OCI-M1 (cell line): ENCODE results near the gene HMGN3.

Experiments
- DNase-seq: peaks from one replicate; lab custom pipeline; 2025; lab: John Stamatoyannopoulos, UW

HMGN3 gene

DNA sequence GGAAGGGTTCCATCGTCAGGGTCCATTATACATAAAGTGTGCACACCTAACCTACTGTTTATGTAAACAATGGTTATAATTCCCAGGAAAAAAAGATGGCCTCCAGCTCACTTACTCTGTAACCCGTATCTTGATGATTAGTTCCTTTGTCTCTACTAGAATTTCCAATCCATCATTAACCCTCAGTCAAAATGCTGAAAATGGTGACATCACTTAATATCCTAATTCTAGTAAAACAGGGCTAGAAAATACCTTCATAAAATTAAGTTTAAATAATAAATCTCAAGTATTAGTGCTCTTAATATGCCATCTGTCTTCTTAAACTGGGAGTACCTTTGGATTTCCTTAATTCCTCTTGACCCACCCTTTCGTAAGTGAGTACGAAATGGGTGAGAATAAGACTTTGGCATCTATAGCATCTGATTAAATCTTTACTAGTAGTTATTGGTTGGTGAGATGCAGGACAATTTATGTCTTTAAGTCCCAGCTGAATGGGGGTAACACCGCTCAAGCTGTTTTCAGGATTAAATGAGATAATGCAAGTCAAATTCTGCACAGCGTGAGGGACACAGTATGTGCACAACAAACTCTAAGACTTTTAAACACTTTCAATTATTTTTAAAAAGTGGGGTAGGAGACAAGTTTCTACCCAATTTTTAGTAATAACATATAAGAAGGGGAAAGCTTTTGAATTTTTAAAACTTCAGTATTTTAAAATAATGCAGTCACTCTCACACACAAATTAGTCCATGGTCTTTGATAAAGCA, 1.6 kb downstream of the HMGN3 start:
- no peak for DNase-seq

DNA sequence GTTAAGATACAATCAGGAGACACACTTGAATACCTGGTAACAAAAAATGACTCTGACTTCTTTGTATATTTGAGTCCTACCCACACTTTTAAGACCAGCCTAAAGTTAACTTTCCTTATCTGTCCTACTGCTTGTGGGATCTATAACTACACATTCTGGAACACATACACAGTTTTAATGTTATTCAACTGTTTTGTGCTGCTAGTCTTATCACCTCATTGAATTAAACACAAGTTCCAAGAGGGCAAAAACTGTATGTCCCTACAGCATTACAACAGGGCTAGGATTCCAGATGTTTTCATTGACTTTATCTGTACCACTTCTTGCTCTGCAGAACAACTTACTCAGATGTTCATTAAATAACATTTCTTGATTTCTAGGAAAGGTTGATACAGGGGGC, 2.8 kb downstream of the HMGN3 start:
- DNase-seq, result peak; percentile 63

DNA sequence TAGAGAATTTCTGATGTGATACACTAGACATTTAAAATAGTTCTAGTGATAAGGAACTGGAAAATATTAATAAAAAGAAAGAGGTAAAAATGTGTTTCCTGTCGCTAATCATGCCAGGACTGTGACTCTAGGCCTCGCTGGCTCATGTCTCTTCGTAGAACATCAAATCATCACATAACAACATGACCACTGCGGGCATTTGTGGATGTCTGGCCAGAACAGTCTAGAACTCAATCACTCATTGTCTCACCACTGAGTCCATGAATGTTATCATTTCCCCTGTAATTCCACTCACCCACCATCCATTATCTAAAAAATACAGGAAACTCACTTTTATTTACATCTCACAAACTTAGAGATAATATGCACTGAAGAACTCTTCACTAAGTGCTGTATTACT, 3.4 kb downstream of the HMGN3 start:
- DNase-seq, result no peak

DNA sequence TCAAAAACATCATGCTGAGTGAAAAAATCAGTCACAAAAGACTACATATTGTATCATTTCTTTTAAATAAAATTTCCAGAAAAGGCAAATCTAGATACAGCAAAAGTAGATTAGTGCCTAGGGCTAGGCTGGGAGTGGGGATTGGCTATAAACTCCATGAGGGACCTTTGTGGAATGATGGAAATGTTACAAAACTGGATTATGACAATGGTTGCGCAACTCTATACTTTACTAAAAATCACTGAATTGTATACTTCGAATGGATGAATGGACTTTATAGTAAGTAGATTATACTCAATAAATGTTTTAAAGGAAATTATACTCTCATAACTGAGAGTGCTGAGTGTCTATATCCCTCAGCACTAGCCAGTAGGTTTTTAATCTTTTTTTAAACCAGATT, 4.3 kb downstream of the HMGN3 start:
- DNase-seq, result no peak

DNA sequence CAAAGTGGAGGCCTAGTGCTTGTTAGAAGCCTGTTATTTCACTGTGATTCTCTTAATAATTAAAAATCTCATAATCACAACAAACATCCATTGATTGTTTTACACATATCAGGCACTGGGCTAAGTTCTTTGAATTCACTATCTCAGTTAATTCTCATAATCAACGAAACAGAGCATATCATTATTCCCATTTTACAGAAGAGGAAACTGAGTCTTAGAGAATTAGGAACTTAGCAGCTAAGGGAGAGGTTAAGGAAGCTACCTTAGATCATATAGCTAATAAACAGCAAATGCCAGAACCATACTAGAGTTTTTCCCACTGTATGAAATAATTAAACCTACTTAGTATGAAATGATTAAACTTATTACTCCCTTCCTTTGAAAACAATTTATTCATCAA, 7.0 kb downstream of the HMGN3 start:
- no peak for DNase-seq

DNA sequence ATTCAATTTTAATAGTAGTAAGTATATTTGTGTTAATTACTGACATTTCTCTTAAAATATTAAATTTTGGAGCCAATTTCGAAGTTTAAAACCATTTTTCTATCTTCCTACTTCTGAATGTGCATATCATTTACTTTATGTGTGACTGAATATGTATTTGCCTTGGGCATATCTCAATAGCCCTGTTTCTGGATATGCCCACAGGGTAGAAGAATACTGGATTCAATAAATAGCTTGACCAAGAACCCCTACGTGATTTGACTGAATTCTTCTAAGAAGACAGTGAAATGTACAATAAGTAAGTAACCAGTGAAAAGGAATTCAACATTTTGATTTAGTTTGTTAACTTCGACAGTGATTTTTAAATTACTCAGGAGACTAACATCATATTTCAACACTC, 7.8 kb downstream of the HMGN3 start:
- no peak for DNase-seq

DNA sequence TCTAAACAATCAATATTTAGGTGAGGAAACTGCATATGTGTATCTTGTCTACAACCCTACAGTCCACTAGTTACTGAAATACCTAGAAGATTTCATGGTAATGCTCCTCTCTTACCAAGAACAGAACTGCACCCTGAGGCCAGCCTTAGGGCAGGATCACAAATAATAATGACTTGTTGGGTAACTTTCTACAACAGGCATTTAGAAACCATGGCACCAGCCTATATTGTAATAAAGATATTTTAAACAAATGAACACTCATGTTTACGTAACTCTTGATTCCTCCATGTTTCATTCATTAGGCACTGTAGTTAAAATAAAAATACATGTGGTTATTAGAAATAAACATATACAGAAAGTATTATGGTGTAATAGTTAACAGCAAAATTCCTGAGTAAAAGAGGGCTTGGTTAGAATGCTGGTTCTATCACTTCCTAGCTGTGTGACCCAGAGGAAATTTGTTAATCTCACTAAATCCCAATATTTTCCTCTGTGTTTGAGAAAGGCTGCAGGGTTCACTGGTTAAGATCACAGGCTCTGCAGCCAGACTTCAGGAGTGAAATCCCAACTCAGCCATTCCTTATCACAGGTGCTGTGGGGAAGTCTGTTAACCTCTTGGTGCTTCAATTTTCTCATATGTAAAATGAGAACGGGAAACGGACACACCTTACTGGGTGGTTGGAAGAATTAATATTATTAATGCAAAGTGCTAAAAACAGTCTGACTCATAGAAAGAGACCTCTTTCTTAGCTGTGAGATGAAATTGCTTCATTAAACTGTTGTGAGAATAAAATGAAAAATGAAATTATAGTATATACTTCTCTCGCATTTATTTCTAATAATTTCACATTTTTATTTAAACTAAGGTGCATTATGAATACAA, 8.5 kb downstream of the HMGN3 start:
- DNase-seq, result no peak

DNA sequence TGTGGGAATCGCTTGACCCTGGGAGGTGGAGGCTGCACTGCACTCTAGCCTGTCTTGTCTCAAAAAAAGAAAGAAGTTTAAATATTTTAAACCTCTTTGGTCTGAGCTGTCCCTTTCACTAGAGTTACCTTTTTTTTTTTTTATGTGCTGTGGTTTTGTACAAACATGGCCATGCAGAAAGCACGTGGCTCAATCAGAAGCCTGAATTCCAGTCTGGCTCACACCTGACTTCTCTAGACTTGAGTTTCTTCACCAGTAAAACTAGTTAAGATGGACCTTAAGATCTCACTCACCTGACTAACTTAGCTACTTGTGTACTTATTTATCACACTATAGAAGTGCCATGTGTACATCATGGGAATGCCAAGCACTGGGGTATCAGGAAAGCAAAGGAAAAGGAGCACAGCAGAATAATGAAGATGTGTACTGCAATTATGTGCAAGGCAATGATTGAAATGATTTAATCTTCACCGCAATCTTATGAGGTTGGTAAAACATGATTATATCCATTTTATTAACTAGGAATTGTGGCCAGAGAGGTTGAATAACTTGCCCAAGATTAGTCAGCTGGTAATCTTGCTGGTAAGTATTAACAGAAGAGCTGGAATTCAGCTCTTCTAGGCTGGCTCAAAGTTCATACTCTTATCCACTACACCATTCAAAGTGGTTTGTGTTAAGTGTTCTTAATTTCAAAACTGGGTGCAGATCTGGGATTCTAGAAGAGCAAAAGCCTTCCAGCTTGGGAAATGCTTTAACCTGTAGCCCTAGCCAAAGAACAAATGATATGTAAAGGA, 10.7 kb downstream of the HMGN3 start:
- DNase-seq, result no peak

DNA sequence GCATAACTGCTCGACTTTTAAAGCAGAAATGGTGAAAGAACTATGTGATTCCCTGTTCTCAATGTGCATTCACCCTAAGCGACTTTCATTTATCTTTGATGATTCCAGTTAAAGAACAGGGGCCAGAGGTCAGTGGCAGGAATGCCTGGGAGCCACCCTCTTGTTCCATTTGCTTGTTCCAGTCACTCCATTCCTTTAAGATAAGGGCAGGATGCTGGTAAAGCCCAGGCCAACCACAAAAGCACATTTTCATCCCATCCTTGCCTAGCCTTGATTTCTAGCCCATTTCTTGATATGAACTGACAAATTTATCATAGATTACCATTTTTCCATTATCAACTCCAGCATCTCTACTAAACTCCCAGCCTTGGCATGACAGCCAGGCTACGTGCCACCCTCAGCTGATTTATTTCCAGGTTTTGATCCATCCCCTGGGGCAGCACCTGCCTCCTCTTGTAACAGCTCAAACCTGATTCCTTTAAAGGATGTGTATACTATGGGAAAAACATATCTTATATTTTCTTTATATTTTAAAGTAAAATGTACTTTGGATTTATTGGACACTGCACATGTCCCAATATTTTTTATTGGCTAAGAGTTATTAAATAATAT, 19.2 kb downstream of the HMGN3 start:
- DNase-seq, result no peak

DNA sequence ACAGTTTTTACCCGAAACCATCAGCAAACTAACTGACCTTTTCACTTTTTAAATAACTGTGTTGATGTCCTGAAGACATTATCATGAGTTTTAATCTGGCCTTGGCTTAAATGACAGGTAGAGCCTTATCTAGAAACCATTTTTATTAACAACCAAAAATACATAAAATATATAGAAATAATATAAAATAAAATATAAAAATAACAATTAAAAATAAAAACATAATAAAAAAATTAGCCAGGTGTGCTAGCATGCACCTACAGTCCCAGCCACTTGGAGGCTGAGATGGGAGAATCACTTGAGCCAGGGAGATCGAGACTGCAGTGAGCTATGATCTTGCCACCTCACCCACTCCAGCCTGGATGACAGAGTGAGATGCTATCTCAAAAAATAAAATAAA, 21.6 kb downstream of the HMGN3 start:
- DNase-seq, result no peak

DNA sequence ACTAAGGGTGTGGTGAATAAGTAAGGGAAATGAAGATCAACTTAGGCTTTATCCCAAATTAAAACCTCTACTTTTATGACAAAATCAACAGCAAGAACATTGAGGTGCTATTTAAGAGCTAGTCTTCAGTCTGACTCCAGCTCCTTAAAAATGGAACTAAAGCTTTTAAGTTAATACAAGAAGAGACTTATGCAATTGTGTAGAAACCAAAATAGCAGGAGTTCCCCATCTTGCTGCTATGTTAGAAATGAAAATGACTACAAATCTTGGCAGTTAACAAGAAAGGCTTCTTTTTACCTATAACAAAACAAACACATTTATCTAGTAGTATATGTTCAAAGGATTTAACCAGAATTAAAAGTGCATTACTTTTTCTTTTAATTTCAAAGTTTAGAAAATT, 25.7 kb downstream of the HMGN3 start:
- DNase-seq, result no peak

DNA sequence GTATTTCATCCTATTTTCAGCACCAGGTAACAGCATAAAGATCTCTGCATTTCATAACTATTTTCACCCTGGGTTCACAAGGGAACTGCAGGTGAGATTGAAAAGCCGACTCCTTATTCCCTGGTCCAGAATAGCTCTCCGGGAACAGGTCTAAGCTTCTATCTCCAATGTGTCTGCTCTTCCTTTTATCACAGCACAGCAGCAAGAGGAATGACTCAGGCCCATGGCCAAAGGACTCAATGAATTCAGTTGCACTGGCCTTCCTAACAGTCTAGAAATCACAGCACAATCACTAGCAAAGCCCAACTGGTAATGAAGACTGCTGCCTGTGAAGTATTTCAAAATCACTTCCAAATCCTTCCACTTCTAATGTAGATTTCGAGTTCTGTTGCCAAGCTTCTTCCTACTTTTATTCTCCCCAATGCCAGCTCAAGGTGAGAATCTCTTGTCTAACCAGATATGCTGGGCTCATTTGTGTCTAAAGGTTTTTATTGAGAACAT, 30.7 kb downstream of the HMGN3 start:
- no peak for DNase-seq

DNA sequence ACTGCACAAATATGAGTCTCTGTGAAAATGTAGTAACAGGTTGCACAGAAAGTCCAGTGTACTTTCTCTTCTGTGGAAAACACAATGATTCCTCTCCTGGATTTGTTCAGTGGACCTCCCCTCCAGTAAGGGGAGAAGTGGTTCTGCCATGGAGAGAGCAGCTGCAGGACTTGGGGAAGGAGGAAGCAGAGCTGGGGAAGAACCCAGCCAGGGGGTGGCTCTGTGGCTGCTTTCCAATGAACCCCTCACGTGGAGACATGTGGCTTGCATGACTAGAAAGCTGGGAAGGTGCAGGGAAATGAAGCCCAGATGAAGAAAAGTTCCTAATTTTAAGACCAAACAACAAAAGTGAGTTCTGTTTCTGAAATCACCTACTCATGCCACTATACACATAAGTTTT, 31.9 kb downstream of the HMGN3 start:
- DNase-seq, result no peak

DNA sequence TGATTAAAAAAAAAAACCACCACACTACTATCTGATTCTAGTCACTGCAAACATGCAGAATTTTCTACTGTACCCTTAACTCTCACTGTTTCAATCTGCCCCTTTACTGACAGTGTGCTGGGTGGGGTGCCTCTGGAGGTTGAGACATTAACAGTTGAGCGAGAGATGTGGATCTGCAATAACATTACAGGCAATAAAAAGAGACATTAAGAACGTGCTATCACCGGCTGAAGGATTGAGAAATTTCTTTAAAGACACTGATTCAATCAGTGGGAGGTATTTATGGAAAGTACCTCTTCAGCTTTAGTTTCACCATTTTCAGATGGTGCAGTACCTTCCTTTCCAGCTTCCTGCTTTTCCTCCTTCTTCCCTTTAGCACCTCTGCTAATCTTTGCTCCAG, 32.5 kb downstream of the HMGN3 start:
- no peak for DNase-seq

DNA sequence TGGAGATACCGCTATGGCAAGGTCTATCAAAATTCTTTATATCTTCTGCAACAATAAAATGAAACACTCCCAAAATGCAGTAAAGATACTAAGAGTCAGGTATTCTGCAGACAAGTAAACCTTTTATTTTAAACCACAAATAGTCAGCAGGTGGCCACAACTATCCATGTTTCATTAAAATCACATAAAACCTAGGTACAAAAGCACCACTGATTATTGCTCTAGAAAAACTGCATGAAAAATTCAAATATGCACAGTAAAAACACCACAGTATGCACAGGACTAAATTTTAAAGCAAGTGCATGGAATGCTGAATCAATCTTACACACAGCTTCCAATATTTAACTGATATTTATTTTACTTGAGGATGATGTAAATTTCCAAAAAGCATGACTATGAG, 33.3 kb downstream of the HMGN3 start:
- no peak for DNase-seq

DNA sequence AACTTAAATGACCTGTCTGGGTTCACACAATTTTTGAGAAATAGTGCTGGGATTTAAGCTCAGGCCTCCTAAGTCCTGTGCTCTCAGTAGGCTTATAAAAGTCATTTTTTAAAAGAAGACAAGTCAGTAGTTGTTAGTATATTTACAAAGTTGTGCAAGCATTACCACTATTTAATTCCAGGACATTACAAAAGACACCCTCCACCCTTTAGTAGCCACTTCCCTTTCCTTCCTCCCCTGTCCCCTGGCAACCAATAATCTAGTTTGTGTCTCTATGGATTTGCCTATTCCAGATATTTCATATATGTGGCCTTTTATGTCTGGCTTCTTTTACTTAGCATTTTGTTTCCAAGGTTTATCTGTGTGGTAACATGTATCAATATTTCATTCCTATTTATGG, 37.6 kb downstream of the HMGN3 start:
- no peak for DNase-seq

DNA sequence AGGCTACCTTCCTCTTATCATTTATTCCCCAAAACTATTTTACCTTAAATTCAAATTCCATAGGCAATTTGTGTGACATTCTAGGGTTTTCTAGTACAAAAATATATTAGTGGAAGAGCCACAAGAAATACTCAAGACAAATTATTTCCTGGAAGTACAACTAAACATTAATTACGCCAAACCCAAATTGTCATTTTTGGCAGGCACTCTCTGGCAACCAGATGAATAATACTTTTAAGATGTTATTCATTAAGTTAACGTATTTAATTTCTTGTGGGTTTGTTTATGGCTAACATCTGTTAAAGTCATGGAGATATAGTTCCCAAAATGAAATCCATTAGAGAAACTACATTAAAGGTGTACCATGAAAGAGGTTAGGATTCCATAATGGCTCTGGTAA, 40.5 kb downstream of the HMGN3 start:
- DNase-seq, result no peak

DNA sequence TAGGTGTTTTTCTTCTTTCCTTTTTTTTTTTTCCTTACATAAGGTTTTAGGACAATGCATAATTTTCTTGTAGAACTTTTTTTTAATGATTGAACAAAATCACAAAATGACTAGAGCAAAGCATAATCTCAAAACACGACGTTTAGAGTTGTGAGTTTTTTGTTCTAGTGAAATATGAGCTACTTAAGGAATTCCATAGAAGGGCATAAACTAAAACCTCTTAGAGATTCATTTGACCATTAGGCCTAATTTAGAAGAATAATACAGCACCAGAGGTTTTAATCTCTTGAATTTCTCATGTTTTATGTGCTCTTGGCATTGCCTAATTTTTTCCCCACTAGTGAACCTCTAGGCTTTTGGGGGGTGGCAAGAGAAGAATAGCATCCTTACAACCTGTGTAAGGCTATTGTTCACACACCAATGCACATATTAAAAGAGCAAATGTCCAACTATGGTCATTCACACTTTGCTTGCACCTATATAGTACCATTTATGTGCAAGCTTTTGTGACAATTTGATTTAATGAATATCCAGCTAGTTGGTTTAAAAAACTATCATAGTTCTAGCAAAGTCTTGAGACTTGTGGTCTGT, 44.6 kb downstream of the HMGN3 start:
- no peak for DNase-seq

DNA sequence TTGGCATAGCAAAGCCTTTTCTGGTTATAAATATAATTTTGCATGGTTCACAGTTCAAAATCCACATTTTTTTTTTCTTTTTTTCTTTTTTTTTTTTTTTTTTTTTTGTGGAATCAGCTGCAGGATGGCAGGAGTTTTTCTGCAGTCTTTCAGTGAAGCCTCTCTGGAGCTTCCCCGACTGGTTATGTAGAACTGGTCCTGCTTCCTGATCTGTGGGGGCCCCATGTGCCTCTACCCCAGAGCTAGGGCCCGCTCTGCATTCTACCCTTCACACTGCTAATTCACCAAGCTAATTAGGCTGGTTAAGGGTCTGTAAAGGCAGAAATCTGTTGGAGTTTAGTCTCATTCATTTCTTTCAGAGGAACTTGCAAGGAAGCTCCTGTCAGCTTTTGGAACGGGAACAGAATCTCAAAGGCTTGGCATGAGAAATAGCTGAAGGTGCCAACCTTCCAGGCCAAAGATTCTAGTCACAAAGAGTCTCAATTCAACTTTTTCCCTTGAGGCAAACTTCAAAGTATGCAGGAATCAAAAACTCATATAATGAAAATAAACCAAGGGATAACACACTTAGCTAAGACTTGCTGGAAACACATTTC, 45.5 kb downstream of the HMGN3 start:
- DNase-seq, result no peak

DNA sequence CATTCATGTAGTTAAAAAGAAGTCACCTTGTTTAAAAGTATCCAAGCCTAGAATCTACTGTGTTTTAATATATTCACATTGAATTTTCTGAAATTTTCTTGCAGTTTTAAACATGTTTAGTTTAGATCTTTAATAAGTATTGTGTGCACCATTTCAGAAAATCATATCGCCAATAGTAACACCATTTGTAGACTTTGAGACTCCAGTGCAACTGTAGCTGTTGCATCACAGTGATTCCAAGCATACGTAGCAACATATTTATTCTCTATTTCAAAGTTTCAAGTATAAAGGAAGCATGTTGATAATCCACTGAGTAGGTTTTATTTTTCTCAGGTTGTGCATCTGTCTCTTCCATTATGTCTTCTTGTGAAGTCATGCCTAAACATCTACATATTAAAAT, 46.4 kb downstream of the HMGN3 start:
- DNase-seq, result no peak

DNA sequence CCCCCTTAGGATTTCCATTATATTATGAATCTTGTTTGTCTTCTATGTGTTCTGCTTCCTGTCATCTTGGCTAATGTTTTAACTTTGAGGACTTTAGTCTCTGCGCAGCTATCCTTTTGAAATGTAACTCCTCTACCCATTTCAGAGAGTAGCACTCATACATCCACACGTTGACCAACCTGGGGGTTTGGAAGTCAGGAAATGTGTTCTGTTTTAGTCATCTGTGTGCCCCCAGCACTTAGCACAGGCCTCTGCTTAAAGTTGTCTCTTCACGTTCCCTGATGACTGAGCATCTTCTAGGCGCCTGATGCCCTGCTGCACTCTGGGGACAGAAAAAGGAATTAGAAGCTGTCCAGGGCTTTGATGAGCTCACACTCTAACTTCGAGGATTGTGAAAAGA, 47.9 kb downstream of the HMGN3 start:
- no peak for DNase-seq
